Small intestine (tissue), 7 donors: ENCODE results near the gene XRN1. TPM values are rescaled to one million over a fixed set of nuclear protein-coding genes. Genes with fewer than 3 reads are reported as not detected.
"Not testable (repeated sequence)": the region's sequence is repeated elsewhere in the genome, so short reads cannot be mapped to it uniquely, and the experiment has no call there.

ENCODE experiments used
- DNase-seq, 2 donors: peaks; one replicate each; pipeline versions ENCODE4 v3.0.0 to v3.0.0-alpha.2; 2013
- FAIRE-seq: peaks from 2 replicates; lab custom pipeline; 2012; peaks lifted over from hg19 to GRCh38; lab: Jason Lieb, UNC
- H3K27ac ChIP-seq, 3 donors: one replicate each; pipeline ENCODE4 v1.5.1; 2013; ENCODE audit warnings: low read length in 2 of 3, mild to moderate bottlenecking in 2 of 3, control low read depth in 1 of 3, inconsistent platforms in 1 of 3, low read depth in 1 of 3, moderate library complexity in 1 of 3
- H3K27me3 ChIP-seq, 3 donors: one replicate each; pipeline ENCODE4 v1.6.1; 2013; ENCODE audit warnings: low read length in 3 of 3, inconsistent platforms in 1 of 3; ENCODE audit not compliant: control insufficient read depth in 3 of 3, insufficient read depth in 3 of 3
- H3K36me3 ChIP-seq, 3 donors: one replicate each; pipeline ENCODE4 v1.6.1; 2013; ENCODE audit warnings: low read length in 3 of 3, inconsistent platforms in 1 of 3, low read depth in 1 of 3, mild to moderate bottlenecking in 1 of 3, moderate library complexity in 1 of 3; ENCODE audit not compliant: control insufficient read depth in 3 of 3, insufficient read depth in 2 of 3
- H3K4me1 ChIP-seq, 3 donors: one replicate each; pipeline ENCODE4 v1.6.1; 2013; ENCODE audit warnings: low read length in 2 of 3, inconsistent platforms in 1 of 3, low read depth in 1 of 3, mild to moderate bottlenecking in 1 of 3, moderate library complexity in 1 of 3; ENCODE audit not compliant: control insufficient read depth in 3 of 3, insufficient read depth in 2 of 3
- H3K4me3 ChIP-seq, 3 donors: one replicate each; pipeline ENCODE4 v1.5.1; 2013; ENCODE audit warnings: low read length in 3 of 3, control low read depth in 1 of 3, inconsistent platforms in 1 of 3, low read depth in 1 of 3, mild to moderate bottlenecking in 1 of 3, moderate library complexity in 1 of 3
- H3K9me3 ChIP-seq, 2 donors: one replicate each; pipeline ENCODE4 v1.6.1; 2013; ENCODE audit warnings: low read depth in 1 of 2, low read length in 1 of 2; ENCODE audit not compliant: control insufficient read depth in 2 of 2, insufficient read depth in 1 of 2
- WGBS, 3 donors: extraction: QIAGEN DNeasy Blood & Tissue Kit; methylation state at CpG; one replicate each; pipeline ENCODE4 v1.1.7; 2013; 5-methylcytosine and 5-hydroxymethylcytosine counted together
- polyA plus RNA-seq, 4 donors: library from polyadenylated mRNA; stranded (reverse) in 3 of 4; unstranded in 1 of 4; fragments of 200-250 nt in 3 of 4; fragments of 120-200 nt in 1 of 4; gene quantifications; one replicate each; pipeline versions ENCODE4 v1.2.1 to v1.2.3, GENCODE V29; 2013
- donor health status: healthy with polysubstance abuse.
- donor health status: control.
- donor health status: control.
- donor health status: Bipolar disorder and iron deficiency.
- donor health status: healthy.

The XRN1 gene
- polyA plus RNA-seq, 4 donors: 4.8 to 34.4 (median 9.1) TPM

GRCh38 chr3:142315083-142315482 lies 132.8 kb downstream of the XRN1 start:
- Histone ChIP-seq H3K27me3 (no peaks in the 10 kb centered on the region), H3K4me1 (no peaks in the 10 kb centered on the region), H3K4me3 (no peak overlapping the region), H3K9me3 (no peaks in the 10 kb centered on the region), H3K36me3 (peaks cover 6 to 31% (median 15%) of the 10 kb centered on the region in 3 donors), H3K27ac (no peak overlapping the region)
- no peak for DNase-seq
- no peak for FAIRE-seq

GRCh38 chr3:142310439-142310838 lies 137.4 kb downstream of the XRN1 start:
- H3K27me3 ChIP-seq: no peaks in the 10 kb centered on the region
- DNase-seq (no peak), FAIRE-seq (no peak)
- 94 to 98% (median 98%) methylated on average over 1 of the region's 1 CpG for WGBS, 3 donors
- no peak overlapping the region for H3K4me3 ChIP-seq
- no peaks in the 10 kb centered on the region for H3K9me3 ChIP-seq
- no peak overlapping the region for H3K27ac ChIP-seq
- H3K4me1 ChIP-seq: no peaks in the 10 kb centered on the region
- H3K36me3 ChIP-seq: peaks cover 3 to 27% (median 7%) of the 10 kb centered on the region in 3 donors

- H3K4me3 ChIP-seq, H3K27ac ChIP-seq, FAIRE-seq, H3K4me1 ChIP-seq, H3K36me3 ChIP-seq, DNase-seq, H3K27me3 ChIP-seq: not testable (repeated sequence)
- H3K9me3 ChIP-seq: peaks cover 0 to 14% of the 10 kb centered on the region in 2 donors
- WGBS, 3 donors: 94 to 95% (median 95%) methylated on average over 3 of the region's 3 CpGs
Observed at GRCh38 chr3:142302847-142303246, 145.0 kb downstream of the XRN1 start.

- Histone ChIP-seq H3K4me3 (no peak overlapping the region), H3K4me1 (no peaks in the 10 kb centered on the region), H3K9me3 (peaks cover 0 to 6% of the 10 kb centered on the region in 2 donors), H3K36me3 (no peaks in the 10 kb centered on the region), H3K27ac (no peak overlapping the region), H3K27me3 (no peaks in the 10 kb centered on the region)
- FAIRE-seq (no peak), DNase-seq (no peak)
- WGBS, 3 donors: 69 to 85% (median 83%) methylated on average over 2 of the region's 2 CpGs
Observed at GRCh38 chr3:142298626-142299025, 149.2 kb downstream of the XRN1 start.

GRCh38 chr3:142296507-142296906 lies 151.3 kb downstream of the XRN1 start:
- no peak overlapping the region for H3K4me3 ChIP-seq
- no peaks in the 10 kb centered on the region for H3K4me1 ChIP-seq
- no peaks in the 10 kb centered on the region for H3K27me3 ChIP-seq
- FAIRE-seq: no peak
- no peak overlapping the region for H3K27ac ChIP-seq
- DNase-seq: no peak
- no peaks in the 10 kb centered on the region for H3K36me3 ChIP-seq
- WGBS, 3 donors: 40 to 85% (median 42%) methylated on average over 1 of the region's 1 CpG
- H3K9me3 ChIP-seq: no peaks in the 10 kb centered on the region

GRCh38 chr3:142287866-142288638 lies 159.8 kb downstream of the XRN1 start:
- no peak for DNase-seq
- 76 to 85% (median 81%) methylated on average over 5 of the region's 5 CpGs for WGBS, 3 donors
- H3K27ac ChIP-seq: no peak overlapping the region
- H3K27me3 ChIP-seq: no peaks in the 10 kb centered on the region
- no peak overlapping the region for H3K4me3 ChIP-seq
- H3K4me1 ChIP-seq: peaks cover 0 to 10% (median 6%) of the 10 kb centered on the region in 3 donors
- peaks cover 2 to 25% of the 10 kb centered on the region in 2 donors for H3K9me3 ChIP-seq
- FAIRE-seq: no peak
- H3K36me3 ChIP-seq: no peaks in the 10 kb centered on the region

GRCh38 chr3:142285083-142285517 lies 162.7 kb downstream of the XRN1 start:
- H3K4me1 ChIP-seq: peaks cover 0 to 19% (median 6%) of the 10 kb centered on the region in 3 donors
- H3K27ac ChIP-seq: peak overlapping the region in 1 of 3 donors; percentile 78
- no peak for FAIRE-seq
- H3K36me3 ChIP-seq: no peaks in the 10 kb centered on the region
- H3K4me3 ChIP-seq: peak overlapping the region in 1 of 3 donors; percentile 5
- 23 to 64% (median 37%) methylated on average over 2 of the region's 2 CpGs for WGBS, 3 donors
- H3K27me3 ChIP-seq: no peaks in the 10 kb centered on the region
- peaks cover 2 to 19% of the 10 kb centered on the region in 2 donors for H3K9me3 ChIP-seq
- peak; percentile 65 to 79 for DNase-seq

GRCh38 chr3:142282503-142282902 lies 165.3 kb downstream of the XRN1 start:
- no peak overlapping the region for H3K27ac ChIP-seq
- DNase-seq (peak in 1 of 2 donors; percentile 17), FAIRE-seq (no peak)
- H3K9me3 ChIP-seq: peaks cover 0 to 7% of the 10 kb centered on the region in 2 donors
- 72 to 80% (median 72%) methylated on average over 4 of the region's 4 CpGs for WGBS, 3 donors
- H3K4me3 ChIP-seq: no peak overlapping the region
- no peaks in the 10 kb centered on the region for H3K36me3 ChIP-seq
- no peaks in the 10 kb centered on the region for H3K27me3 ChIP-seq
- peaks cover 0 to 28% (median 6%) of the 10 kb centered on the region in 3 donors for H3K4me1 ChIP-seq
